Left kidney (tissue), 2 donors: Measurements from ENCODE around the gene FAXDC2. TPM values are rescaled to one million over a fixed set of nuclear protein-coding genes. Genes with fewer than 3 reads are reported as not detected.
"Not testable (repeated sequence)": the region's sequence is repeated elsewhere in the genome, so short reads cannot be mapped to it uniquely, and the experiment has no call there.

Experiments used
- DNase-seq: peaks from one replicate; pipeline ENCODE4 v3.0.0-alpha.2; 2013
- polyA plus RNA-seq: library from polyadenylated mRNA; unstranded; fragments of 120-200 nt; gene quantifications from one replicate; pipeline ENCODE4 v1.2.1, GENCODE V29; 2013; ENCODE audit not compliant: insufficient read length

The FAXDC2 gene
- polyA plus RNA-seq, 1 donor, result 42.6 TPM

DNA sequence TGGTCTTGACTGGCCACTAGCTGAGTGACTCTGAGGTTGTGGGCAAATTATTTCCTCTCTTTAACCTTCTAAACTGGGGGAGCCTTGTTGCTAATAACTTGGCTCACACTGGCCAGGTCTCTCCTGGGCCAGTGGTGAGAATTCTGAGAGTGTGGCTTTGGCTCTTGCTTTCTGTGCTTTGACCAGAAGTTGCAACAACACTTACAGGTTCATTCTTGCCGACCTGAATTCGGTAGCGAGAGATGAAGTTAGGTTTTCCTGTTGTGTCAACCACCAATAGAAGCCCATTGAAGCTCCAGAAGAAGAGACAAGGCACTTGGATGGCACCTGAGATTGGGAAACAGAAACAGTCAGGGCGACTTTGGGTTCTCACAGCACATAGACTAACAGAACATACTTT is 19.8 kb downstream of the FAXDC2 start:
- no peak for DNase-seq

DNA sequence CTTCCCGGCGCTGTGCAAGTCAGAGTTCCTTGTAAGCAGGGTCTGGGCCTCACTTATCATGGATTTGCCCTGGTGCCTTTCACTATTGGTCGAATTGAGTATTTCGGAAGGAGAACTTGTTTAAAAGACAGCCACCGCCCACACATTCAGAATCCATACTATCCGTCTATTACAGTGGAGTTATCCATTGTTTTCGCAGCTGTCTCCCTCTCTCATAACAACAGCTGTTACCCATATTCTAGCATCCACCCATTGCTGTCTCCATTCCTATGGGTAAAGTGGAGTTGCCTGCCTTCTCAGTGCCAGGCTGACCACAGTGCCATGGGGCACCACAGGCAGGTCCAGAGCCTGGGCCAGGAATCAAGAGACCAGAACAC is 20.2 kb downstream of the FAXDC2 start:
- no peak for DNase-seq

DNA sequence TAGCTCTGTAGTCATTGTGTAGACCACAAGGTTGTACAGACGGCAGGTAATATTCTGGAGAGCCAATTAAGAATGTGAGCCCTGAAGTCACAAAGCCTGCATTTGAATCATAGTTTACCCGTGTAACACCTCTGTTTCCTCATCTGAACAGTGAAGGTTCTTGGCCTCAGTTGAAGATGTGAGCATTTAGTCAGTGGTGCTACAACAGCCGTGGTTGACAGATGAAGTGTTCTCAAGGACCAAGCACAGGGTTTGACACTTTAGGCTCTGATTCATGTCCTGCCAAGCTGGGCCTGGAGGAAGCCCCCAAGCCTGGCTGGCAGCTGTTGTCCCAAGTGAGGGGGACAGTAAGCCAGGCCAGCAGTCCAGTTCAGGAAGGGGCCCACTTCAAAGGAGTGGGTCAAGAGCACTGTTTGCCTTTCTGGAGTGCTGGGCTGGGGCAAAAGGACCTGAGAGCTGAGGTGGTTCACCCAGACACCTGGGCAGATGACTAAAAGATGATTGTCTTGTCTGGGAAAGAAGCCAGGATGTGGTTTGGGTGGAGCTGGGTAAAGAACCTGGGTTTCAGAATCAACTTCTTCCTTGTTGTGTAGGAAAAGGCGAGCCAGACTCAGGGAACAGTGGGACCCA is 20.7 kb downstream of the FAXDC2 start:
- no peak for DNase-seq

DNA sequence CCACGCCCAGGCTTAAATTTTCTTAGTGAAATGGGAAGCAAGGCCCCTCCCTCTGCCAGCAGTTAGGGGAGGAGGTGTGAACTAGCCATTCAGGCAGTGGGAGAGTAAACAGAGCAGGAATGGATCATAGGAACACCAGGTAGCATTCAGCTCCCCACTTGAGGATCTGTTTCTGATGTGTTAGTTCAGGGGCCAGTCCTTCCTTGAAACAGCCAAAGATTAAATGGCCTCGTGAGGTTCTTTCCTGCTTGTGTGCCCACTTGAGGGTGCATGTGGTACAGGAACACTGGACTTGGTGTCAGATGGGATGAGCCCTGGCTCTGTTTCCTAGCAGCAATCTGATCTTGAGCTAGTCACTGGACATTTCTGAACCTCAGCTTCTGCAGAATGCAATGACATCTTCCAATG is 21.2 kb downstream of the FAXDC2 start:
- DNase-seq, result no peak

DNA sequence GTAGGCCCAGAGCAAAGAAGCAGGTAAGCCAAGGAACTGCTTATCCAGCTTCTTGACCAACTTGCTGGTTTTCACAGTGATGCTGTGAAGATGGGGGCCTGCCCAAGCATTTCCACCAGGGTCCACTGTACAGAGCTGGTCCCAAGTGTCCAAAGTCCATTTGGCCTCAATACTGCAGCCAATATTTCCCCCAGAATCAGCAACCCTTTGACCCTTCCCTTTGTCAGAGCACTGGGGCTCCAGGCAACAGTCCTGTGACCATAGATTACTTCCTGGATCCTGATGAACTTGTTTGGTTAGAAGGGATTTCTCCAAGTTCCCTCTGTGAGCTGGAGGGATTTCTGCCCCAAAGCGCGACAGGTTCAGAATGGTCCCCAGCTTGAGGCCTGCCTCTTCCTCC is 26.3 kb downstream of the FAXDC2 start:
- DNase-seq, result no peak

DNA sequence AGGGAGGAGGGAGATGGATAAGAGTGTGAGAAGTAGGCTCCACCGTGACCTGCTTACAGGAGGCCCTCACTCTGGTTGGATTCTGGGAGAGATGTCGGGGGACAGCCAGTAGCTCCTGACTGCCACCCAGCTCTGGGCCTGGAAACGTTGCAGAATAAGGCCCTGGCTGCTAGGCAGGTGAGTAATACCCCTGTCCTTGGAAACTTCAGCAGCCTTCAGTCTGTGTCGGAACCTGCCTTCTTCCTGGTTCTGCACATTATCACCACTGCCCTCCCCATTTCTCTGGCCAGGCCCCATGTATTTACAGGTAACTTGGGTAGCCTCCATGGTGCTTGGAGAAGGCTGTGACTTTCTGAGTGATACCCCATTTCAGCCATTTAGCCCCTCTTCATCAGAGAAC is 26.8 kb downstream of the FAXDC2 start:
- no peak for DNase-seq

DNA sequence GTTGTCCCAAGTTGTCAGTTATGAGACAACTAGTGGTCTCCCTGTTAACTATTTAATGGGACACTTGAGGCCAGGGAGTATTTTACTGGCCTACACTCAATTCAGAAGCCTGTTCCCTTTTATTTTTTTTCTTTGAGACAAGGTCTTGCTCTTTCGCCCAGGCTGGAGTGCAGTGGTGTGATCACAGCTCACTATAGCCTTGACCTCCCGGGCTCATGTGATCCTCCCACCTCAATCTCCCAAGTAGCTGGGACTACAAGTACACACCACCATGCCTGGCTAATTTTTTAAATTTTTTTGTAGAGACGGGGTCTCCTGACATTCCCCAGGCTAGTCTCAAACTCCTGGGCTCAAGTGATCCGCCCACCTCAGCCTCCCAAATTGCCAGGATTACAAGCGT is 27.5 kb downstream of the FAXDC2 start:
- not testable (repeated sequence) for DNase-seq

DNA sequence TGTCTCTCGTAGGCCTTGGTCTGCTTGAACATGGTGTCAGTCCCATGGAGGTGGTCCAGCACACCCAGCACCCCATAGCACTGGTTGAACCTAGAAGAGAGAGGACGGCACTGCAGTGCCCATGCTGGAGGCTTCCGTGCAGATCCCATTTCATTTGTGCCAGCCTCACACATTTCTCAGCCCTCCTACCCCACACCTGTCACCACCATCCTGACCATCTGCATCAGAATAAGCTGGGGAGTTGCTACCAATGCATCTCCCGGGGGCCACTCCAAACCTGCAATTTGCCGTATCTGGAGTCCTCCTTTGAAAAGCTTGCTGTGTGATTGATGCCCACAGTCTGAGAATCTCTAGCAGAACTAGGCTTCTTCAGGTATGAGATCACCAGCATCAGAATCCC is 30.0 kb downstream of the FAXDC2 start:
- no peak for DNase-seq

DNA sequence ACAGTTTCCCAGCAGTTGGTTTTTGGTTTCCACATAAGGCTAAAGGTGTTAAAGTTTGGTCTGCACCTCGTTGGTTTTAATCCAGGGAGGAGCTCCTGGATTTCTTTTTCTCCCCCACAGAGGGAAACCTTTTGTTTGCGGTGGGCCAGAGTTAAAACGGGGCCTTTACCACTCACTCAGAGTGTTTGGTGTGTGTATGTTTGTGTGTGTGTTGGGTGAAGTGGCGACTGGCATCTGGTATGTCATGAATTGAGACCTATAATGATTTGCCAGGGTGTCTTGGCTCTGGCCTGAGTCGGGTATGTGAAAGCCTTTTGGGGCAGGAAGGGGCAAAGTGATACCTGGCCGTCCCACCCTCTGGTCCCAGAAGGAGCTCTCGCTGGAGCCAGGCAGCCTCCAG is 30.9 kb downstream of the FAXDC2 start:
- DNase-seq, result no peak

DNA sequence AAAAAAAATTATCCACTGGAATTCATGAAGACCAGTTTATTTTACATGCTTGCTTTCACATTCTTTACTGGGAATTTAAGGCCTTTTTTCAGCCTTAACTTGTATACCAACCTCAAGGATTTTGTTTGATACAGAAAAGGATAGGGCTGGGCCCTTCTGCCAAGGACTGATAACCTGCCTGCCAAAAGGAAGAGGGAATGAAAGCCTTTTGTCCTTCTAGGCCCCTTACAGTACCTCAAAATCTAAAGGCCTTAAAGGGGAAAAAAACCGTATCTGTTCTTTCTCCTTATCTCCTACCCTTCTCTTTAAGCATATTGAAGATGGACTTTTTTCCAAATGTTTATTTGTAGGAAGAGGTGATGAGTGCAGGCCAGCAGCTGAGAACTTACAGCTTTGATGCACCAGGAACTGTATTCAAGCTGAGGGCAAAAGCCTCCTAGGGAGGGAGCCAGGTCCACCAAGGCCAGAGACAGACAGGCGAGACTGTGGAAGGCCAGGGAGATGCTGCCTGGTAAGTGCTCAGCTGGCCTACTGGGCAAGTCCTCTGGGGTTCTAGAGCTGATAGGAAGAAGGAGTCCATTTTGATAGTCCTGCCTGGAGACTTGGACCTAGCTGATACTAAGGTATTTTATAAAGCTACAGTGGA is 31.8 kb downstream of the FAXDC2 start:
- DNase-seq, result no peak

DNA sequence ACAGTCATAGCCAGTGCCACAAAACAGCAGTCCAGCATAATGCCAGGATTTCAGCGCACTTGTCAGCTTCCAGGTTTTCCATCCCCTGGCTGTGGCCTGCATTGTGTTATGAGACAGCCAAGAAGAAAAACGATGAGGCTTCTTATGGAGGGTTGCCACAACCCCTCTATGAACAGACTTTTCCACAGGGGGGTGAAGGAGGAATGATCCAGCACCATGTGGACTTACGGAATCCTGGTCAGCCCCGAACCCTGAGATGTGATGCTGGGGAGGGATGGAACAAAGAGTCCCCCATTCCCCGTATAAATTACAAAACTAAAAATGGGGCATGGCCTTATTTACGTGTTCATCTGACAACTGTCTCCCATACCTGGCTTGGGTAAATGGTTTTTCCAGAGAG is 32.6 kb downstream of the FAXDC2 start:
- DNase-seq, result no peak

DNA sequence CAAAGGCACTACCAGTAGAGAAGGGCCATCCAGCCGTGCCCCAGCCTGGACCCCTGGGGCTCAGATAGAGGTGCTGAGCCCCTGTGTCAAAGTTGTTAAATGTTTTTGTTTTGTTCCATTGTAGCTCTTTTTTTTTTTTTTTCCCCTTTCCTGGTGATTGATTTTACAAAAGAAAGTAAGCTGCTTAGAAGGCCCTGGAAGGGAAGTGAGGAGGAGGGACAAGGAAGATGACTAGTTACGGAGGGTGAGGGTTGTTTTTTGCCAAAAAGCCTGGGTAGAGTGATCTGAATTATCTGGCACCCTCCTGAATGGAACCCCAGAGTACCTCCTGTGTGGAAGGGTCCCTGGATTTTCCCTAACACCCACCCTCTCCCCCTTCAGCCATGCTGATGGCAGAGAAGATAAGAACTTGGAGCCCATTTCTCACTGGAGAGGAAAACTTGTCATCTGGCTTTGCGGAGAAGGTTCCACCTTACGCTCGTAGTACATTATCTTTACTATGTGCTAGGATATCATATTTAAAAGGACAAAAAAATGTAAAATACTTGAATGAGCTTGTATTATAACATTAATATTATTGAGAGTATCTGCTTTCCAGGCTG is 33.4 kb downstream of the FAXDC2 start:
- no peak for DNase-seq

DNA sequence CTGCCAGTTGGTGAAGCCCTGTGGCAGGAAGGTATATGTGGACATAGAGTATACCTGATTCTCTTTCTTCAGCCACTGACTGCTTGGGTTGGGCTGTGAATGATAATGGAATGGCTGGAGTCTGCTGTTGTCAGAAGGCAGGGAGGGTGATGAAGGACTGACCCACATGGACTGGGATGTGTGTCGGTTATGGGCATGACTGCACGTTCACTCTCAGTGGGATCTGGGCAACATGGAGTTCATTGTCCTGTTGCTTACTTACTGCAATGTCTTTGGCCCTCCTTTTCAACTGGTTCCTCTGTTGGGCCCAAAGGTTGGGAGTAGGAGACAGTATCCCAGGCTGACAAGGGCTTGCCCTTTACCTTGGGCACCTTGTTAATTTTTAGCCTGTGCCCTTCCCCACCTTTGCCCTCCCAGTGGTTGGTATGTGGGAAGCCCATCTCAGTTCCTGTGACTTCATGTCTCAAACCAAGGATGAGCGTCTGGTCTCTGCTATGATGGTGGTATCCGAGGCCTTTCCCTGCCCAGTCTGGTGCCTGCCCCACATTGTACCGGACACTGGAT is 34.6 kb downstream of the FAXDC2 start:
- DNase-seq, result no peak

DNA sequence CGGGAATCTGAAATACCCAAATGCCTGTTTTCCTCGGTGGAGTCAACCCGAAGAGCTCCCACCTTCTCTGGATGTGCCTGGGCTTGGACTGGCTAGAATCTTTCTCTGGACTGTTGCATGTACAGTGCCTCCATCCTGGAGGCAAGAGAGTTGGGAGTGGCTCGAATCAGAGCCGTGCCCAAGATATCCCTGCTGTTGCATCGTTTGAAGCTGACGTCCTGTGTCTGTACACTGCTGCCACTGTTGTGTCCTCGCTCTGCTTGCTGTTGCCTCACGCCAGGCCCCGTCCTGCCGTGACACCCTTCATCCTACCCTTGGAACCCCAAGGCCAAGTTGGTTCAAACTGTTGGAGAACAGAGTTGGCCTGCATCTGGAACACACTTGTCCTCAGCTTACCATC is 35.4 kb downstream of the FAXDC2 start:
- DNase-seq, result no peak

DNA sequence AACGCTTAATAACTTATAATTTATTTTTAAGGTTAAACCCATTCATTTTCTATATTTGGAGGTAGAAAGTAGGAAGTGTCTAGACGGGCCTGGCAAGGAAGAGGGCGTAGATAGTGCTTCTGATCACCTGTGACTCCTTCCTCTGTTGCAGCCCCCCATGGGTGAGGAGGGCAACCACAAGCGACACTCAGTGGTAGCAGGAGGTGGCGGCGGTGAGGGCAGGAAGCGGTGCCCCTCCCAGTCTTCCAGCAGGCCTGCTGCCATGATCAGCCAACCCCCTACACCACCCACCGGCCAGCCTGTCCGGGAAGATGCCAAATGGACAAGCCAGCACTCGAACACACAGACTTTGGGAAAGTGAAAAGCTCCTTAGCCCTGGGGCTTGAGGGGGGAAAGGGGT is 36.7 kb downstream of the FAXDC2 start:
- DNase-seq, result no peak

DNA sequence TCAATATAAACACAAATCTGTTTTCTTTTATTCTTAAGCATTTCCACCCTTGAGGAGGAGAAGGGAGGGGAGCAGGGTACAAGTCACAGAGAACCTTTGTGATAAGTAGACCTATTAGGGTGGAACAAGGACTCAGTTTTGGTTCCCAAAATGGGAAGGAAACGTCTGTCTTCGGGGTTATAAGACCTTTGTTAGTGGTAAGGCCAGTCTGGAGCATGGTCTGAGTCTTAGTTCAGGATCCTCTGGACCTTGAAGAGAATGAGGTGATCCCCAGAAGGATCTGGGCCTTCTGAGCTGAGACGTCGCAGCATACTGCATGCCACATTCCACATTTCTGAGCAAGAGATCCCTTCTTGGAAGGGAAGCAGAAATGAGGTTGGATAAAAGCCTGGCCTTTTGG is 37.2 kb downstream of the FAXDC2 start:
- no peak for DNase-seq

DNA sequence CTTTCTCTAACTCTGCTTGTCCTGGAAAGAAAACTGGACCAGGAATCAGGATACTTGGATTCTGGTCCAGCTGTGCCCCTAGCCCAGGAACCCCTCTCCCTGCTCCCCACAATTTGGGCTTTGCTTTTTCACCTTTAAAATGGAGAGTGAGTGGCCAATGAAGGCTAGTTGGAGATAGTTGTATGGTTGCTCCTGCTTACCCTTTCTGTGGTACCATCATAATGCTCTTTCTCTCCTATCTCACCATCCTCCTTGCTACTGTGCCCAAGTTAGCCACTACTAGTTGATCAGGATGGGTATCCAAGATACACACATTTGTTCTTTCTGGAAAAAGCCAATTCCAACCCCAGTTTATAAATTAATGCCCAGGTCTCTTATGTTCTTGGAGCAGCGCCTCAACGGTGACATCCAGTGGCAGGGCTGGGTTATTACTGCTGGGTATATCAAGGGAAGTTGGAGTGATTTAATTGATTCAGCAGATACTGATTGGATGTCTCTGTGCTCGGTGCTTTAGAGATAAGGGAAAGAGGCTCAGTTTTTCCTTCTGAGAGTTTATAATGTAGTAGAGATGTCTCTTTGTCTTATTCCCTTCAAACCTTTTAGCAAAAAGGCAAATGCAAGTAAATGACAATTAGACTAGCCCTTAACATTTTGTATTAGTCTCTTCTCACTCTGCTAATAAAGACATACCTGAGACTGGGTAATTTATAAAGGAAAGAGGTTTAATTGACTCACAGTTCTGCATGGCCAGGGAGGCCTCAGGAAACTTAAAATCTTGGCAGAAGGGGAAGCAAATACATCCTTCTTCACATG is 38.5 kb downstream of the FAXDC2 start:
- DNase-seq, result peak; percentile 42

DNA sequence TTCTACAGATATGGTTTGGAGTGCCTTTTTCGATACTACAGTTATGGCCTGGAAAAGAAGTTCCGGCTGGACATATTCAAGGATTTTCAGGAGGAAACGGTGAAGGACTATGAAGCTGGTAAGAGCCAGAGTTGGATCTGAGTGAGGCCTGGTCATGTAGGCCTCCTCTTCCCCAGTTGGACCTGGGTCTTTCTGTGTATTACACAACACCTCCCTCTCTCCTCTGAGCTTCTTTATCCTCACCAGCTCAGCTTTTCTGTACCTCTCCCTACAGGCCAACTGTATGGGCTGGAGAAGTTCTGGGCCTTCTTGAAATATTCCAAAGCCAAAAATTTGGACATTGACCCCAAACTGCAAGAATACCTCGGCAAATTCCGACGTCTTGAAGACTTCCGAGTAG is 39.2 kb downstream of the FAXDC2 start:
- no peak for DNase-seq

DNA sequence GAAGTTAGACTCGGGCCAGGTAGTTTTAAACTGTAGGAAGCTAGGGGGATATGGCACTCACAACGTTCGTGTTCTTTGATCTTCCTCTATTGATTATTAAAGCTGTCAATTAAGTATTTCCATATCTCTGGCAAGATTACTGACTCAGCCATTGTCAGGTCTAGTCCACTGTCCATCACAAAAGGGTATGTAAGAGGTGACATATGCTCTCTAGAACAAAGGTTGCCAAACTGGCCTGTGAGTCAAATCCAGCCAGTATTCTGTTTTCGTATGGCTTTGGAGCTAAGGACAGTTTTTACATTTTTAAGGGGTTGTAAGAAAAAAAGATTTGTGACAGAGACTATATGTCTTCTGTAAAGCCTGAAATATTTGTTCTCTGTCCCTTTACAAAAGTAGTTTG is 44.2 kb downstream of the FAXDC2 start:
- DNase-seq, result no peak

DNA sequence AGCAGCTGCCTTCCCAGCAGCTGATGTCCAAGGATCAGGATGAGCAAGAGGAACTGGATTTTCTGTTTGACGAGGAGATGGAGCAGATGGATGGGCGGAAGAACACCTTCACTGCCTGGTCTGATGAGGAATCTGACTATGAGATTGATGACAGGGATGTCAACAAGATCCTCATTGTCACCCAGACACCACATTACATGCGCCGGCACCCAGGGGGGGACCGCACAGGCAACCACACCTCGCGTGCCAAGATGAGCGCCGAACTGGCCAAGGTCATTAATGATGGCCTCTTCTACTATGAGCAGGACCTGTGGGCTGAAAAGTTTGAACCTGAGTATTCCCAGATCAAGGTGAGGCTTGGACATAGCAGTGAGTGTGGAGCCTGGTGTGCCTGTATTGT is 48.4 kb downstream of the FAXDC2 start:
- DNase-seq, result no peak

DNA sequence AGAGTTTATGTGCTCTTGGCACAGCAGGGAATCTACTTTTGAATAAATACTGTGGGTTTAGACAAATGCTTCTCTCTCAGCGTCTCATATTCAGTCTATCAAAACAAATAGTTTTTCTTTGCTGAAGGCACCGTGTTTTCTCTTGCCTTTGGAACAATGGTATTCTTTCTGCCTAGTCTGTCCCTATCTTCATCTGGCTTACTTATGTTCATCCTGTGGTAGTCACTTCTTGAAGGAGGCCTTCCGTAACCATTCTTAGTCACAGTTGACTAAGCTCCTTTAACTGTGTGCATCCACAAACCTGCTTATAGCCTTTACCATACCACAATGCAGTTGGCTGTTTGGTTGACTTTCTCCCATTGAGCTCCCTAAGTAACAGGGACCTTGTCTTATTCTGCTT is 49.3 kb downstream of the FAXDC2 start:
- DNase-seq, result no peak

DNA sequence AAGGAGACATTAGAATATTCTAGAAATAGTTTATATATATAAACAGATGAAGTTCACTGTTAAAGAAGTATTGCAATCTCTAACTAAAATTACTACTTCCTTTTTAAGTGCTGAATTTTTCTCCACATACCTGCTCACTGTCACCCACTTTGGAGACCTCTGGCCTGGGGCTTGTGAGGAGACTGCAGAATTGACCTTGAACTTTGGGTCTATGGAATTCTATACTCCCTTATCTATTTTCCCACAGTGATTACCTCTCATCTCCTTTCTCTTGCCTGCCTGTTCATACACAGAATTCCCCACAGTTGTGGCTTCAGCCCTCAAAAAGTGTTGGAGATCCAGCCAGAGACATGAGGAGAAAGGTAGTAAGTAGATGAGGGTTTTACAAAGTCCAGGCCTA is 49.8 kb downstream of the FAXDC2 start:
- DNase-seq, result no peak

DNA sequence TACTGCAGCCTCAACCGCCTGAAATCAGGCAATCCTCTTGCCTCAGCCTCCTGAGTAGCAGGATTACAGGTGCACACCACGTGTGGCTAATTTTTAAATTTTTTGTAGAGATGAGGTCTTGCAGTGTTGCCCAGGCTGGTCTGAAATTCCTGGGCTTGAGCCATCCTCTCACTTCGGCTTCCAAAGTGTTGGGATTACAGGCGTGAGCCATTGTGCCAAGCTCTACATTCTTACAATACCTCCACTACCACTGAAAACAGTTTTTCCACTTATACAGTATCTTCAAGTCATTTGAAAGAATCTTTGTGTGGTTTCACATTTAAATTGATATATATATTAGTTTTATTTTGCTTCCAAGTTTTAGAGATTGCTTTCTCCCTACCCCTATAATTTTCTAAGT is 52.6 kb downstream of the FAXDC2 start:
- DNase-seq, result no peak
